Panc1 (cell line): ENCODE measurements around the gene RNF114. TPM values are rescaled to one million over a fixed set of nuclear protein-coding genes. Genes with fewer than 3 reads are reported as not detected.

Source experiments
- ATAC-seq: fragments of 200-7000 bp; cut with Tn5 transposase; 2 replicates; pipeline ENCODE4 v1.9.1; 2020; ENCODE audit warnings: mild to moderate bottlenecking, moderate library complexity
- BruUV-seq: library from RNA; stranded (reverse); fragments of 400-500 nt; replicated peaks from 2 replicates; lab custom pipeline; 2021; lab: Mats Ljungman, UMichigan
- CTCF ChIA-PET: fragments of 300-600 bp; sonication (Branson Sonifier 250); formaldehyde crosslinking; loops from one replicate; lab custom pipeline; 2022; ENCODE audit warnings: antibody characterized with exemption; lab: Charles Lee
- POLR2A ChIA-PET: fragments of 300-600 bp; sonication (Branson Sonifier 250); formaldehyde crosslinking; loops from one replicate; lab custom pipeline; 2022; ENCODE audit warnings: antibody characterized with exemption; lab: Charles Lee
- DNase-seq: peaks from one replicate; pipeline ENCODE4 v3.0.0-alpha.2; 2010; ENCODE audit warnings: low read depth, low spot score
- H3K27ac ChIP-seq: 2 replicates; pipeline ENCODE4 v1.5.1; 2011; ENCODE audit warnings: mild to moderate bottlenecking, low read length, inconsistent platforms
- H3K27me3 ChIP-seq: fragments of 200-500 bp; sonication (Bioruptor generic); 2 replicates; pipeline ENCODE4 v1.6.0; 2014; ENCODE audit warnings: low read length, inconsistent platforms; ENCODE audit not compliant: control insufficient read depth, insufficient read depth
- H3K36me3 ChIP-seq: fragments of 200-500 bp; sonication (Bioruptor generic); 2 replicates; pipeline ENCODE4 v1.5.1; 2014; ENCODE audit warnings: inconsistent platforms, mild to moderate bottlenecking, low read length, moderate library complexity; ENCODE audit not compliant: control insufficient read depth, insufficient read depth
- H3K4me1 ChIP-seq: 2 replicates; pipeline ENCODE4 v1.5.1; 2011; ENCODE audit warnings: inconsistent platforms, mild to moderate bottlenecking, low read length, moderate library complexity; ENCODE audit not compliant: control insufficient read depth, insufficient read depth
- H3K4me3 ChIP-seq, 2 experiments: 2 replicates each; pipeline ENCODE4 v1.5.1; 2011 to 2012; ENCODE audit warnings: low read depth in 2 of 2, low read length in 2 of 2, mild to moderate bottlenecking in 2 of 2, inconsistent platforms in 1 of 2, moderate library complexity in 1 of 2
- H3K9me3 ChIP-seq: fragments of 200-500 bp; sonication (Bioruptor generic); 2 replicates; pipeline ENCODE4 v1.5.1; 2014; ENCODE audit warnings: low read depth, mild to moderate bottlenecking, inconsistent platforms, low read length, moderate library complexity; ENCODE audit not compliant: control insufficient read depth, insufficient read depth
- CTCF ChIP-seq: fragments of 450-650 bp; IDR thresholded peaks from 2 replicates; pipeline ENCODE4 v1.5.1; 2017; ENCODE audit warnings: mild to moderate bottlenecking
- POLR2AphosphoS5 ChIP-seq: IDR thresholded peaks from 2 replicates; pipeline ENCODE4 v1.6.1; 2012; ENCODE audit warnings: mild to moderate bottlenecking, low read depth, low read length, moderate library complexity
- REST ChIP-seq, 2 experiments: IDR thresholded peaks; 2 replicates each; pipeline ENCODE4 v1.6.1; 2011 to 2012; ENCODE audit warnings: low read depth in 2 of 2, control low read depth in 1 of 2, low read length in 1 of 2, mild to moderate bottlenecking in 1 of 2, moderate library complexity in 1 of 2; ENCODE audit not compliant: insufficient read depth in 1 of 2
- SIN3A ChIP-seq: IDR thresholded peaks from 2 replicates; pipeline ENCODE4 v1.6.1; 2012; ENCODE audit warnings: low read depth, mild to moderate bottlenecking, low read length, moderate library complexity, borderline replicate concordance; ENCODE audit not compliant: insufficient read depth
- TCF7L2 ChIP-seq: IDR thresholded peaks from 2 replicates; pipeline ENCODE4 v1.6.1; 2011; ENCODE audit warnings: mild to moderate bottlenecking, low read depth, low read length, inconsistent platforms
- in situ Hi-C: cut with HindIII; loops from 2 replicates; pipeline ENCODE4 v1.10.0; 2016; ENCODE audit warnings: low sequenced_read_pairs, low pct_unique_long_range_greater_than_20kb
- intact Hi-C: fragments of 100-400 bp; cut with micrococcal nuclease; formaldehyde crosslinking; loops from one replicate; pipeline ENCODE4 v1.10.0; 2022; ENCODE audit not compliant: unreplicated experiment
- total RNA-seq: library from RNA; stranded (reverse); gene quantifications from one replicate; pipeline ENCODE4 v1.2.1, GENCODE V29; 2021; ENCODE audit not compliant: unreplicated experiment

Gene RNF114
- total RNA-seq, 1 experiment from 2014 or later = 70.0 TPM

- ATAC-seq = no peak
- H3K36me3 ChIP-seq = no peaks in the 10 kb centered on the region
- intact Hi-C loops (no loop called here), in situ Hi-C loops (no loop called here)
- POLR2A ChIA-PET = no interaction called here
- H3K4me3 ChIP-seq = no peak overlapping the region
- no peaks in the 10 kb centered on the region for H3K9me3 ChIP-seq
- CTCF ChIA-PET = no interaction called here
- TF ChIP-seq TCF7L2 = no peak
- no peak for TF ChIP-seq SIN3A
- no peak for TF ChIP-seq POLR2AphosphoS5
- TF ChIP-seq REST (IDR thresholded peaks at IDR 0.05; ENCODE audit: insufficient read depth in 1 of 2, low read depth in 2 of 2, low read length in 1 of 2) = no peak
- no peak for TF ChIP-seq CTCF
- H3K4me1 ChIP-seq = no peaks in the 10 kb centered on the region
- H3K27me3 ChIP-seq = no peaks in the 10 kb centered on the region
- BruUV-seq = no TSS peak
- H3K27ac ChIP-seq = no peak overlapping the region
- no peak for DNase-seq
Measured at GRCh38 chr20:49925901-49926454, 10.2 kb upstream of the RNF114 start.

GRCh38 chr20:49928411-49929141 lies 7.6 kb upstream of the RNF114 start:
- H3K9me3 ChIP-seq = no peaks in the 10 kb centered on the region
- no peaks in the 10 kb centered on the region for H3K4me1 ChIP-seq
- CTCF ChIA-PET = no interaction called here
- BruUV-seq = no TSS peak
- H3K4me3 ChIP-seq = no peak overlapping the region
- H3K27me3 ChIP-seq = no peaks in the 10 kb centered on the region
- TF ChIP-seq CTCF (peak; percentile 97), POLR2AphosphoS5 (no peak), REST (IDR thresholded peaks at IDR 0.05; ENCODE audit: insufficient read depth in 1 of 2, low read depth in 2 of 2, low read length in 1 of 2) (no peak), SIN3A (no peak), TCF7L2 (peak; percentile 73)
- intact Hi-C loops = no loop called here
- POLR2A ChIA-PET = interaction anchor here (0.6 kb wide), 1 partner anchor 12 kb away, joined by 10 read pairs; no protein-coding TSS in a partner anchor
- ATAC-seq (peak; percentile 94), DNase-seq (peak; percentile 62)
- in situ Hi-C loops = no loop called here
- H3K36me3 ChIP-seq = no peaks in the 10 kb centered on the region
- no peak overlapping the region for H3K27ac ChIP-seq
